HepG2 (cell line): ENCODE results near the gene BCL2. TPM values are rescaled to one million over a fixed set of nuclear protein-coding genes. Genes with fewer than 3 reads are reported as not detected.

Source experiments
- ATAD3A ChIP-seq: sonication (generic); formaldehyde crosslinking; IDR thresholded peaks from 2 replicates; pipeline ENCODE4 v1.4.0; 2020; ENCODE audit warnings: missing genetic modification reagents
- ATF7-NPFF ChIP-seq: sonication (generic); formaldehyde crosslinking; IDR thresholded peaks from 2 replicates; pipeline ENCODE4 v1.8.1; 2023; ENCODE audit warnings: mild to moderate bottlenecking, low read depth, missing genetic modification reagents, moderate library complexity
- GABPB1 ChIP-seq: IDR thresholded peaks from 2 replicates; pipeline ENCODE4 v1.6.1; 2016; ENCODE audit warnings: mild to moderate bottlenecking, missing genetic modification reagents, moderate library complexity, missing compliant biosample characterization
- HDAC1 ChIP-seq: sonication (generic); formaldehyde crosslinking; IDR thresholded peaks from 2 replicates; pipeline ENCODE4 v1.5.1; 2020; ENCODE audit warnings: mild to moderate bottlenecking, missing genetic modification reagents
- KAT2B ChIP-seq: fragments of 150-350 bp; IDR thresholded peaks from 2 replicates; pipeline ENCODE4 v1.6.1; 2014; ENCODE audit warnings: low read depth, low read length, borderline replicate concordance
- KAT7 ChIP-seq: IDR thresholded peaks from 2 replicates; pipeline ENCODE4 v1.6.1; 2018; ENCODE audit warnings: borderline replicate concordance, missing compliant biosample characterization
- MYC ChIP-seq: sonication (generic); formaldehyde crosslinking; IDR thresholded peaks from 2 replicates; pipeline ENCODE4 v1.9.0; 2021; ENCODE audit warnings: missing genetic modification reagents, borderline replicate concordance
- POLR2AphosphoS2 ChIP-seq: IDR thresholded peaks from 2 replicates; pipeline ENCODE4 v1.6.1; 2011; ENCODE audit warnings: low read depth, low read length, improper control_type of control experiment
- SALL2 ChIP-seq: sonication (generic); formaldehyde crosslinking; IDR thresholded peaks from 2 replicates; pipeline ENCODE4 v1.8.1; 2023; ENCODE audit warnings: mild to moderate bottlenecking, missing genetic modification reagents, inconsistent platforms
- SMAD1 ChIP-seq: sonication (generic); formaldehyde crosslinking; IDR thresholded peaks from 2 replicates; pipeline ENCODE4 v1.4.0; 2020; ENCODE audit warnings: missing genetic modification reagents, low read depth, mild to moderate bottlenecking, borderline replicate concordance
- ZBTB42 ChIP-seq: sonication (generic); formaldehyde crosslinking; IDR thresholded peaks from 2 replicates; pipeline ENCODE4 v1.5.0; 2020; ENCODE audit warnings: mild to moderate bottlenecking, missing genetic modification reagents
- ZFP91 ChIP-seq: sonication (generic); formaldehyde crosslinking; IDR thresholded peaks from 2 replicates; pipeline ENCODE4 v1.9.0; 2022; ENCODE audit warnings: missing genetic modification reagents, mild to moderate bottlenecking, borderline replicate concordance
- ZFX ChIP-seq: sonication (generic); formaldehyde crosslinking; IDR thresholded peaks from 2 replicates; pipeline ENCODE4 v1.4.0; 2020; ENCODE audit warnings: mild to moderate bottlenecking, low read depth, missing genetic modification reagents, moderate library complexity
- ZNF383 ChIP-seq: sonication (generic); formaldehyde crosslinking; IDR thresholded peaks from 2 replicates; pipeline ENCODE4 v1.4.0; 2020; ENCODE audit warnings: missing genetic modification reagents, mild to moderate bottlenecking, borderline replicate concordance
- ZNF430 ChIP-seq: sonication (generic); formaldehyde crosslinking; IDR thresholded peaks from 2 replicates; pipeline ENCODE4 v1.9.0; 2021; ENCODE audit warnings: mild to moderate bottlenecking, missing genetic modification reagents
- ZNF558 ChIP-seq: sonication (generic); formaldehyde crosslinking; IDR thresholded peaks from 2 replicates; pipeline ENCODE4 v1.9.0; 2022; ENCODE audit warnings: mild to moderate bottlenecking, missing genetic modification reagents, borderline replicate concordance
- ZNF746 ChIP-seq: sonication (generic); formaldehyde crosslinking; IDR thresholded peaks from 2 replicates; pipeline ENCODE4 v1.8.0; 2022; ENCODE audit warnings: mild to moderate bottlenecking, missing genetic modification reagents
- ZNF891 ChIP-seq: sonication (generic); formaldehyde crosslinking; IDR thresholded peaks from 2 replicates; pipeline ENCODE4 v1.5.0; 2020; ENCODE audit warnings: mild to moderate bottlenecking, missing genetic modification reagents
- polyA plus RNA-seq, 8 experiments: library from polyadenylated mRNA; depleted of rRNA in 3 of 8; stranded (reverse) in 7 of 8; unstranded in 1 of 8; fragments of >200 nt; fragmentation: Illumina TruSeq in 4 of 8; extraction: Trizol in 4 of 8; gene quantifications; 2 replicates each; pipeline versions ENCODE4 v1.2.1 to v1.2.3, GENCODE V29; 2011 to 2016; ENCODE audit warnings: low read depth in 4 of 8, missing spikeins in 1 of 8, mixed read lengths in 1 of 8; ENCODE audit not compliant: insufficient read depth in 1 of 8
- total RNA-seq, 5 experiments: library from RNA; depleted of rRNA; stranded (reverse); fragments of >200 nt; fragmentation: Illumina TruSeq; extraction: Trizol; gene quantifications; 2 replicates each; pipeline ENCODE4 v1.2.3, GENCODE V29; 2016; ENCODE audit warnings: low read depth in 1 of 5
- TF ChIP-seq, protein P1 (sequence below): IDR thresholded peaks from 2 replicates; pipeline ENCODE4 v1.6.1; 2016; ENCODE audit warnings: missing compliant biosample characterization, missing genetic modification reagents, borderline replicate concordance
- TF ChIP-seq, protein P2 (sequence below): sonication (generic); formaldehyde crosslinking; IDR thresholded peaks from 2 replicates; pipeline ENCODE4 v1.4.0; 2020; ENCODE audit warnings: low read depth, mild to moderate bottlenecking, missing genetic modification reagents
- TF ChIP-seq, protein P3 (sequence below): sonication (generic); formaldehyde crosslinking; IDR thresholded peaks from 2 replicates; pipeline ENCODE4 v1.4.0; 2020; ENCODE audit warnings: missing genetic modification reagents, borderline replicate concordance

BCL2 gene
- total and polyA plus RNA-seq, 2 of the 13 experiments (the other 11 are each of a cell fraction or from before 2014, with no cell fraction given), result 0.07 to 0.53 TPM

GRCh38 chr18:63320123-63320974 is 780 bp upstream of the BCL2 start (continued):
- 0 out of 2 replicates have a peak, but pooled peaks have one; percentile 28 for TF ChIP-seq GABPB1 (CRISPR knock-in tag)
- no peak for TF ChIP-seq ZNF383 (CRISPR knock-in tag)
- peak; percentile 25; the same call in 1 of the 2 replicates for TF ChIP-seq ZFP91 (CRISPR knock-in tag)
- no peak for TF ChIP-seq SMAD1 (CRISPR knock-in tag)
- TF ChIP-seq, protein P1, sequence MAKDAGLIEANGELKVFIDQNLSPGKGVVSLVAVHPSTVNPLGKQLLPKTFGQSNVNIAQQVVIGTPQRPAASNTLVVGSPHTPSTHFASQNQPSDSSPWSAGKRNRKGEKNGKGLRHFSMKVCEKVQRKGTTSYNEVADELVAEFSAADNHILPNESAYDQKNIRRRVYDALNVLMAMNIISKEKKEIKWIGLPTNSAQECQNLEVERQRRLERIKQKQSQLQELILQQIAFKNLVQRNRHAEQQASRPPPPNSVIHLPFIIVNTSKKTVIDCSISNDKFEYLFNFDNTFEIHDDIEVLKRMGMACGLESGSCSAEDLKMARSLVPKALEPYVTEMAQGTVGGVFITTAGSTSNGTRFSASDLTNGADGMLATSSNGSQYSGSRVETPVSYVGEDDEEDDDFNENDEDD (CRISPR knock-in tag), result no peak
- 0 out of 2 replicates have a peak, but pooled peaks have one; percentile 35 for TF ChIP-seq ZNF891
- no peak for TF ChIP-seq ZNF430
- TF ChIP-seq HDAC1 (CRISPR knock-in tag), result 0 out of 2 replicates have a peak, but pooled peaks have one; percentile 29
- TF ChIP-seq ATF7-NPFF (CRISPR knock-in tag), result peak; percentile 47; the same call in 1 of the 2 replicates
- TF ChIP-seq, protein P2, sequence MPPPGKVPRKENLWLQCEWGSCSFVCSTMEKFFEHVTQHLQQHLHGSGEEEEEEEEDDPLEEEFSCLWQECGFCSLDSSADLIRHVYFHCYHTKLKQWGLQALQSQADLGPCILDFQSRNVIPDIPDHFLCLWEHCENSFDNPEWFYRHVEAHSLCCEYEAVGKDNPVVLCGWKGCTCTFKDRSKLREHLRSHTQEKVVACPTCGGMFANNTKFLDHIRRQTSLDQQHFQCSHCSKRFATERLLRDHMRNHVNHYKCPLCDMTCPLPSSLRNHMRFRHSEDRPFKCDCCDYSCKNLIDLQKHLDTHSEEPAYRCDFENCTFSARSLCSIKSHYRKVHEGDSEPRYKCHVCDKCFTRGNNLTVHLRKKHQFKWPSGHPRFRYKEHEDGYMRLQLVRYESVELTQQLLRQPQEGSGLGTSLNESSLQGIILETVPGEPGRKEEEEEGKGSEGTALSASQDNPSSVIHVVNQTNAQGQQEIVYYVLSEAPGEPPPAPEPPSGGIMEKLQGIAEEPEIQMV (CRISPR knock-in tag), result 0 out of 2 replicates have a peak, but pooled peaks have one; percentile 65
- no peak for TF ChIP-seq SALL2 (CRISPR knock-in tag)
- no peak for TF ChIP-seq KAT7 (CRISPR knock-in tag)
- no peak for TF ChIP-seq POLR2AphosphoS2
- TF ChIP-seq MYC (CRISPR knock-in tag), result peak; percentile 49; the same call in 1 of the 2 replicates
- no peak for TF ChIP-seq ATAD3A (CRISPR knock-in tag)
- peak; percentile 82 for TF ChIP-seq ZFX
- TF ChIP-seq KAT2B, result no peak
- 0 out of 2 replicates have a peak, but pooled peaks have one; percentile 44 for TF ChIP-seq ZNF746 (CRISPR knock-in tag)
- TF ChIP-seq ZNF558, result no peak
- TF ChIP-seq, protein P3, sequence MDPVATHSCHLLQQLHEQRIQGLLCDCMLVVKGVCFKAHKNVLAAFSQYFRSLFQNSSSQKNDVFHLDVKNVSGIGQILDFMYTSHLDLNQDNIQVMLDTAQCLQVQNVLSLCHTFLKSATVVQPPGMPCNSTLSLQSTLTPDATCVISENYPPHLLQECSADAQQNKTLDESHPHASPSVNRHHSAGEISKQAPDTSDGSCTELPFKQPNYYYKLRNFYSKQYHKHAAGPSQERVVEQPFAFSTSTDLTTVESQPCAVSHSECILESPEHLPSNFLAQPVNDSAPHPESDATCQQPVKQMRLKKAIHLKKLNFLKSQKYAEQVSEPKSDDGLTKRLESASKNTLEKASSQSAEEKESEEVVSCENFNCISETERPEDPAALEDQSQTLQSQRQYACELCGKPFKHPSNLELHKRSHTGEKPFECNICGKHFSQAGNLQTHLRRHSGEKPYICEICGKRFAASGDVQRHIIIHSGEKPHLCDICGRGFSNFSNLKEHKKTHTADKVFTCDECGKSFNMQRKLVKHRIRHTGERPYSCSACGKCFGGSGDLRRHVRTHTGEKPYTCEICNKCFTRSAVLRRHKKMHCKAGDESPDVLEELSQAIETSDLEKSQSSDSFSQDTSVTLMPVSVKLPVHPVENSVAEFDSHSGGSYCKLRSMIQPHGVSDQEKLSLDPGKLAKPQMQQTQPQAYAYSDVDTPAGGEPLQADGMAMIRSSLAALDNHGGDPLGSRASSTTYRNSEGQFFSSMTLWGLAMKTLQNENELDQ (CRISPR knock-in tag), result no peak
- TF ChIP-seq ZBTB42 (CRISPR knock-in tag), result no peak
